H1 (cell line): ENCODE measurements around the gene A2ML1. TPM values are rescaled to one million over a fixed set of nuclear protein-coding genes. Genes with fewer than 3 reads are reported as not detected.

Experiments
- BACH1 ChIP-seq: IDR thresholded peaks from 2 replicates; pipeline ENCODE4 v1.6.1; 2012; ENCODE audit warnings: low read length, improper control_type of control experiment
- EP300 ChIP-seq, 2 experiments: IDR thresholded peaks; 1 replicate in 1 of 2; 2 replicates in 1 of 2; pipeline ENCODE4 v1.6.1; 2011 to 2012; ENCODE audit warnings: low read depth in 2 of 2, low read length in 2 of 2, mild to moderate bottlenecking in 2 of 2, borderline replicate concordance in 1 of 2, inconsistent platforms in 1 of 2, moderate library complexity in 1 of 2
- TEAD4 ChIP-seq: IDR thresholded peaks from 2 replicates; pipeline ENCODE4 v1.6.1; 2012; ENCODE audit warnings: low read depth, low read length, inconsistent platforms, mixed read lengths
- polyA plus RNA-seq, 7 experiments: library from polyadenylated mRNA; depleted of rRNA in 3 of 7; stranded (reverse) in 5 of 7; unstranded in 2 of 7; fragments of >200 nt in 5 of 7; fragments of 200-250 nt in 2 of 7; gene quantifications; 1 replicate in 5 of 7; 2 replicates in 1 of 7; 4 replicates in 1 of 7; pipeline versions ENCODE4 v1.2.1 to v1.2.3, GENCODE V29; 2011 to 2013; ENCODE audit warnings: missing spikeins in 2 of 7, mixed read lengths in 2 of 7
- total RNA-seq: library from RNA; stranded (reverse); fragmentation: NEBNext Ultra II Directional; extraction: Animal tissue kit (Norgen Biotek cat#: 25700); gene quantifications from 2 replicates; pipeline ENCODE4 v1.2.1, GENCODE V29; 2021

The A2ML1 gene
- total and polyA plus RNA-seq, 2 of the 8 experiments (the other 6 are each of a cell fraction or from before 2014, with no cell fraction given) = 10.2 to 10.3 TPM

DNA sequence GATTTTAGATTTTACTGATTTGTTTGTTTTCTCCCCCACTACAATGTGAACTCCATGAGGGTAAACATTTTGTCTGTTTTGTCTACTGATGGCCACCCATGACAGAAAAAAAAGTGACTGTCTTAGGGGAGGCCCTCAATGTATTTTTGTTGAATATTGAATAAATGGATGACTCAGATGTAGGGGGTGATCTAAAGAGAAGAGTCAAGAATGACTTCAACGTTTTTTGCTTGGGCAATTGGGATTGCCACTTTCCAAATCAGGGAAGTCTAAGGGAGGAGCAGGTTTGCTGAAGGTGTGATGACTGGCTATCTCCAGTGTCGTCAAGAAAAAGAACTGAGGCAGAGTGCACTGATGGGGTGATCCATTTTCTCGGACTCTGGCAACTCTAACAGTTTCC is 81.2 kb downstream of the A2ML1 start (continued):
- TF ChIP-seq EP300 (IDR thresholded peaks at IDR 0.05; ENCODE audit: borderline replicate concordance in 1 of 2, low read depth in 2 of 2, low read length in 2 of 2) (no peak), TEAD4 (no peak), BACH1 (no peak)
- TF ChIP-seq, all 59 proteins: peak for 0
